CD4-positive, alpha-beta T cell (primary cell): ENCODE measurements around the gene MLLT1. TPM values are rescaled to one million over a fixed set of nuclear protein-coding genes. Genes with fewer than 3 reads are reported as not detected.

Experiments used
- ATAC-seq: fragments of 200-7000 bp; cut with Tn5 transposase; one replicate; pipeline ENCODE4 v1.10.0; 2022; ENCODE audit warnings: mild to moderate bottlenecking; ENCODE audit not compliant: poor library complexity
- CTCF ChIA-PET: fragments of 350-600 bp; sonication (Branson Sonifier 250); formaldehyde crosslinking; loops from one replicate; lab custom pipeline; 2021; ENCODE audit warnings: antibody characterized with exemption, inconsistent platforms; lab: Charles Lee
- POLR2A ChIA-PET: fragments of 350-600 bp; sonication (Branson Sonifier 250); formaldehyde crosslinking; loops from one replicate; lab custom pipeline; 2021; ENCODE audit warnings: antibody characterized with exemption, inconsistent platforms; lab: Charles Lee
- DNase-seq, 14 experiments: peaks; one replicate each; pipeline ENCODE4 v3.0.0-alpha.2; 2013 to 2020; ENCODE audit warnings: mixed read lengths in 2 of 14
- H3K27ac ChIP-seq, 2 donors: one replicate each; pipeline versions ENCODE4 v1.5.1 to v1.7.0; 2013; ENCODE audit warnings: low read length in 2 of 2, low read depth in 1 of 2, mild to moderate bottlenecking in 1 of 2
- H3K27me3 ChIP-seq, 2 experiments: 1 replicate in 1 of 2; 2 replicates in 1 of 2; pipeline versions ENCODE4 v1.6.1 to v1.7.0; 2013; ENCODE audit warnings: low read length in 2 of 2, control low read depth in 1 of 2, mild to moderate bottlenecking in 1 of 2, moderate library complexity in 1 of 2; ENCODE audit not compliant: insufficient read depth in 2 of 2, control insufficient read depth in 1 of 2
- H3K36me3 ChIP-seq: one replicate; pipeline ENCODE4 v1.6.1; 2013; ENCODE audit warnings: low read length, control low read depth; ENCODE audit not compliant: insufficient read depth
- H3K4me1 ChIP-seq: one replicate; pipeline ENCODE4 v1.6.1; 2013; ENCODE audit warnings: low read length, control low read depth; ENCODE audit not compliant: insufficient read depth
- H3K4me3 ChIP-seq: one replicate; pipeline ENCODE4 v1.5.1; 2013; ENCODE audit warnings: mild to moderate bottlenecking, low read length, moderate library complexity
- H3K9me3 ChIP-seq, 2 experiments: 1 replicate in 1 of 2; 2 replicates in 1 of 2; pipeline versions ENCODE4 v1.6.1 to v1.7.0; 2013; ENCODE audit warnings: low read length in 2 of 2, mild to moderate bottlenecking in 2 of 2, control low read depth in 1 of 2, moderate library complexity in 1 of 2; ENCODE audit not compliant: control insufficient read depth in 1 of 2, insufficient read depth in 1 of 2
- H3K27ac Mint-ChIP-seq: one replicate; pipeline ENCODE4 v1.8.0; 2020; ENCODE audit warnings: mixed read lengths
- H3K27me3 Mint-ChIP-seq: one replicate; pipeline ENCODE4 v1.8.0; 2021; ENCODE audit warnings: mixed read lengths
- H3K36me3 Mint-ChIP-seq: one replicate; pipeline ENCODE4 v1.8.0; 2021; ENCODE audit warnings: low read depth, mixed read lengths
- H3K4me1 Mint-ChIP-seq: one replicate; pipeline ENCODE4 v1.8.0; 2021; ENCODE audit warnings: low read depth, mixed read lengths
- H3K4me3 Mint-ChIP-seq: one replicate; pipeline ENCODE4 v1.8.0; 2020; ENCODE audit warnings: mild to moderate bottlenecking, mixed read lengths
- H3K9me3 Mint-ChIP-seq: one replicate; pipeline ENCODE4 v1.8.0; 2020; ENCODE audit warnings: mixed read lengths
- CTCF ChIP-seq: fragments of 200-600 bp; IDR thresholded peaks from one replicate; pipeline ENCODE4 v1.8.0; 2022; ENCODE audit warnings: antibody characterized with exemption, mild to moderate bottlenecking
- intact Hi-C, 2 experiments: fragments of 100-400 bp; cut with DNase I in 1 of 2; cut with micrococcal nuclease in 1 of 2; formaldehyde crosslinking; loops; one replicate each; pipeline versions ENCODE4 v1.15.1 to v1.9.0; 2023 to 2025; cut with DNase I, micrococcal nuclease
- total RNA-seq, 174 experiments: library from RNA in 2 of 174; stranded (reverse) in 2 of 174; gene quantifications; one replicate each; pipeline ENCODE4 v1.2.3 and lab custom pipeline; 2021 to 2026

The MLLT1 gene
- total RNA-seq, 2 experiments from 2014 or later, result 18.3 to 22.1 TPM

- no peak overlapping the region for H3K27ac Mint-ChIP-seq
- H3K36me3 ChIP-seq, result peaks cover 53% of the 10 kb centered on the region
- ChIA-PET POLR2A (no interaction called here), CTCF (no interaction called here)
- peaks cover 13% of the 10 kb centered on the region for H3K4me1 Mint-ChIP-seq
- H3K27ac ChIP-seq, result no peak overlapping the region
- intact Hi-C loops, result no loop called here
- no peaks in the 10 kb centered on the region for H3K27me3 Mint-ChIP-seq
- no peak for TF ChIP-seq CTCF
- H3K4me1 ChIP-seq, result no peaks in the 10 kb centered on the region
- H3K36me3 Mint-ChIP-seq, result peaks cover 29% of the 10 kb centered on the region
- no peak for DNase-seq
- ATAC-seq, result no peak
- no peak overlapping the region for H3K4me3 ChIP-seq
- H3K27me3 ChIP-seq, result no peaks in the 10 kb centered on the region
- H3K9me3 Mint-ChIP-seq, result no peaks in the 10 kb centered on the region
- no peak overlapping the region for H3K4me3 Mint-ChIP-seq
- H3K9me3 ChIP-seq, result no peaks in the 10 kb centered on the region
Observed at GRCh38 chr19:6227936-6228325, 51.8 kb downstream of the MLLT1 start.

- Histone ChIP-seq H3K27ac (no peak overlapping the region), H3K36me3 (peaks cover 53% of the 10 kb centered on the region), H3K27me3 (no peaks in the 10 kb centered on the region), H3K9me3 (no peaks in the 10 kb centered on the region), H3K4me1 (no peaks in the 10 kb centered on the region), H3K4me3 (no peak overlapping the region)
- peaks cover 29% of the 10 kb centered on the region for H3K36me3 Mint-ChIP-seq
- DNase-seq, result no peak
- H3K27ac Mint-ChIP-seq, result no peak overlapping the region
- POLR2A ChIA-PET, result no interaction called here
- no peak for TF ChIP-seq CTCF
- CTCF ChIA-PET, result no interaction called here
- peaks cover 10% of the 10 kb centered on the region for H3K4me1 Mint-ChIP-seq
- ATAC-seq, result no peak
- H3K27me3 Mint-ChIP-seq, result no peaks in the 10 kb centered on the region
- no peak overlapping the region for H3K4me3 Mint-ChIP-seq
- no peaks in the 10 kb centered on the region for H3K9me3 Mint-ChIP-seq
- intact Hi-C loops, result no loop called here
Observed at GRCh38 chr19:6227156-6227935, 52.4 kb downstream of the MLLT1 start.

- Histone ChIP-seq H3K4me1 (no peaks in the 10 kb centered on the region), H3K27me3 (no peaks in the 10 kb centered on the region), H3K4me3 (no peak overlapping the region), H3K36me3 (peaks cover 58% of the 10 kb centered on the region), H3K9me3 (no peaks in the 10 kb centered on the region), H3K27ac (no peak overlapping the region)
- ChIA-PET POLR2A (no interaction called here), CTCF (no interaction called here)
- Mint-ChIP-seq H3K4me1 (peaks cover 7% of the 10 kb centered on the region), H3K4me3 (no peak overlapping the region), H3K9me3 (no peaks in the 10 kb centered on the region), H3K27ac (no peak overlapping the region), H3K36me3 (peaks cover 29% of the 10 kb centered on the region), H3K27me3 (no peaks in the 10 kb centered on the region)
- ATAC-seq (no peak), DNase-seq (no peak)
- intact Hi-C loops, result no loop called here
- no peak for TF ChIP-seq CTCF
Observed at GRCh38 chr19:6226444-6227155, 53.2 kb downstream of the MLLT1 start.
